RPMI8226 (cell line): ENCODE data around the gene LOXL4.

ENCODE experiments used
- DNase-seq: peaks from one replicate; pipeline ENCODE4 v3.0.0-alpha.2; 2015

The LOXL4 gene

DNA sequence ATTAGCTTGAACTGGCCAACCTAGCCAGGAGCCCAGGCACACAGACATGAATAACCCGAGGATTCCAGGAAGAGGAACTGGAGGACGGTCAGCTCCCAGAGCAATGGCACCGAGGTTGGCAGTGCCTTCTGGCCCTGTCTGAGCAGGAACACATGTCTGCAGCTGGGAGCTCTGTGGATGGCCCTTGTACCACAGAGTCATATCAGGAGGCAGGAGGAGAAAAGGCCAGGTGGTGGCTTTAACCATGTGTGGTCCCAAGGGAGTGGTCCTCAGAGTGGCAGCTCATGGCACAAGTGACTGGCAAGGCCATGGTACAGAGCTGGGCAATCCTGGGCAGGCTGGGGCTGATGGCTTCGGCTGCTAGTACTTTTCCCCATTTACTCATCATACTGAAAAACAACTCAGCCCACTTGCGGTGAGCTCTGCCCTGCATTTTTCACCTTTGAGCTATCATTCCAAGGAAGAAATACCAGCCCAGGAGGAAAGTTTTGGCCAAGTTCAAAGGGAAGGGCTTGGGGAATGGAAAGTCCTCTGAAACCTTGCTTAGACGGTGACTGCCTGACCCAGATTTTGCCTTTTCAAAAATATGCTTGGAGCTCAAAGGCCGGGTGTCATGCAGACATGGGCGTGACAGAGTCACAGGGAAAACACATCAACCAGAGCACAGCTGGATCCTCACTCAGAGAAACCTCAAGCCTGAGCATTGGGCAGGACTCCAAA, 25.7 kb upstream of the LOXL4 start:
- peak; percentile 51 for DNase-seq

DNA sequence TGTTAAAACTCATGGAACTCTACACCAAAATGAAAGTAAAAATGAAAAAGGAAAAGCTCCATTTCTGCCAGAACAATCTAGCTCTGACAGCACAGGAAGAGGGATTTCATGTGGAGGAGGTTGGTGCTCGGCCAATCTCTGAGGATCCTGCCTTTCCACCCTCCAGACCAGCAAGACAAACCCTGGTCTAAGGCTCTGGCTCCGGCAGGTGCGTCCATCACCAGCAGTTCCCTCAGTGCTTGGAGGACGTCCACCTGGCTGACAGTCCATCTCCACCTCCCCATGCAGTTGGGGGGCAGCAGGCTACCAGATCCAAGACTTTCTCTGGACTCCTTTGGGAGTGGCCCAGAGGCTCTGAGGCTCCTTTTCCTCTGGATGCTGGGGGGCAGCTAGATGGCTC, 25.0 kb upstream of the LOXL4 start:
- DNase-seq: no peak

- no peak for DNase-seq
Measured at GRCh38 chr10:98289802-98290209, 21.8 kb upstream of the LOXL4 start.

DNA sequence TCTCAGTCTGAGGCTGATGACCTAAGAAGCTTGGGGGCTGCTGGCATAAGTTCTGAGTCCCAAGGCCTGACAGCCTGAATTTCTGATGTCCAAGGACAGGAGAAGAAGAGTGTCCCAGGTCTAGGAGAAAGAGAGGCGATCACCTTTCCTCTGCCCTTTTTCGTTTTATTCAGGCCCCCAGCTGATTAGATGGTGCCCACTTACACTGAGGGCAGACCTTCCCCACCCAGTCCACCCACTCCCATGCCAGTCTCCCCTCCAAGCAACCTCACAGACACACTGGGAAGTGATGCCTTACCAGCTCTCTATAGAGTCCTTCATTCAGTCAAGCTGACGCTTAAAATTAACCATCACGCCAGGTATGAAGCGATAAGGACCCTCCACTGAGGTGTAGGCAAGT, 19.3 kb upstream of the LOXL4 start:
- no peak for DNase-seq

DNA sequence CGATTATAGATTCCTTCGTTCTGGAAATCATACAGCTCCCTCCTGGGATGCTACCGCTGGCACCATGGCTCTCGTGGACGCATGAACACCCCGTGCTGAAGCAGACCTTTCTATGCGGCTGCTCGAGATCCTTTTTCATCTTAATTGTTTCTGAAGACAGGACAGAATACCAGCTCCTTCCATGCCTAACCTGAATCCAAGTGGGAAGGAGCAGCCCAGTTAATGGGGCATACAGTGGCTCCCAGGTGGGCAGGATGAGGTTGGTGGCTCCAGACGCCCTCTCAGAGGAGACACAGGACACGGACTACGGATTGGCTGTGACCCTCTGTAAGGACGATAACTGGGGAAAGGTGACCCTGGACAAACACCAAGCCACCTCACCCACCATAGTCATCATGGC, 18.4 kb upstream of the LOXL4 start:
- no peak for DNase-seq

DNA sequence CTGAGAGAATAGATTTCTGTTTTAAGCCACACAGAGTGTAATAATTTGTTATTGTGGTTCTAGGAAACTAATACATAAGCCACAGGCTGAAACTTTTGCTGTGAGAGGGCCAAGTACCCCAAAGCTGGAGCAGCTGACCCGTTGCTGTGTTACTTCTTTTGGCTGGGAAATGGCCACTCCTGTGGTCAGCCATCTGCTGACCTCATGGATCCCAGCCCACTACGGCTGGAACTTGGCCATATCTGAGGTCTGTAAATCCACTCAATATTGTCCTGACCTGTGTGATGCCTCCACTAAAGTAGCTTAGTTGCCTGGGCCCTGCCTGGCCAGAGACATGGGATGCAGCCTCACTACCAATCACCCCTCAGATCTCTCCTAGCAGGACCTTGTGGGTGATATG, 17.4 kb upstream of the LOXL4 start:
- DNase-seq: no peak

DNA sequence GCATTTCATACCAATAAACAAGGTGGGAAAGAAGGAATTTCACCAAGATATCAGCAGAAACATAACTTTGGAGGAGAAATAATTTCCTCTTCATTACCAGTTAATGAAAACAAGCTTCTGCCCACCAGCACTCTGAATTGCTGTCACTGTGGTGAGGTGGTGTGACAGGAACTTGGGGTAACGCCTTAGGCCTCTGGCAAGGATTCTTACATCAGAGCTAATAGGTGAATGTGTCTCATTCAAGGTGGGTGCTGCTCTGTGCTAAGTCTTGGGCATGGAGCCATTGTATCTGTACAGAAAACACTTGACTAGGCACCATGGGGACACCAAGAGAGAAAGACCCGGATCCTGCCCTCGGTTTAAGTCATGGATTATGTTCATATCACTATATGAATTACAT, 8.3 kb upstream of the LOXL4 start:
- no peak for DNase-seq

GRCh38 chr10:98274562-98274961, 6.6 kb upstream of the LOXL4 start:
- DNase-seq: no peak

GRCh38 chr10:98273057-98273850, 5.3 kb upstream of the LOXL4 start:
- DNase-seq: no peak

GRCh38 chr10:98272656-98273055, 4.7 kb upstream of the LOXL4 start:
- no peak for DNase-seq

GRCh38 chr10:98272245-98272644, 4.3 kb upstream of the LOXL4 start:
- no peak for DNase-seq

- DNase-seq: no peak
Measured at GRCh38 chr10:98270786-98271185, 2.8 kb upstream of the LOXL4 start.

DNA sequence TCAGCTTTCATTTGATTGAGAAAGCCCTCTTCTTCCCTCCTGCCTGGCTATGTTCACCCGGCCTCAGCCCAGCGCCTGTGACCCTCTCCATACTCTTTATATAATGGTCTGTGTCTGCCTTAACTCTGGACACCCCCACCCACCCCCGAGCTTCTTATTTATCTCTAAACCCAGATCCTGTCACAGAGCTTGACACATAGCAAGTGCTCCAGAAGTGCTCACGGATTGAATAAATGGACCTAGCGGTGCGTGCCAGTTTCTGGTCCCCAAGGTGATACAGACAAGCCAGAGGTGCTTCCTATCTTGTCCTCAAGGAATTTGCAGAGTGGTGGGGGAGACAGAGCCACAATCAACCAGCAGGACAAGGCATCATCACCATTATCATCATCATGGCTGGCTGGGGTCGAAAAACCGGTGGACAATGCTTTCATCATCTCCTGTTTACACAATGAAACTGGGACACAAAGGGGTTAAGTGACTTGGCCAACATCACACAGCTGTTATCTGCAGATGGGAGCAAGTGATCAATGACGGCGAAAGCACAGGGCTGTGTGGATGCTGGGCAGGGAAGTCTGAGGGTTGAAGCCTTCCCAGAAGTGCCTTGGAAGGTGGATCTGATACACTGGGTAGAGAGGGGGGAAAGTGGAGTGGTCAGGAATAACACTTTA, 2.2 kb upstream of the LOXL4 start:
- DNase-seq: no peak

- no peak for DNase-seq
Measured at GRCh38 chr10:98269435-98269912, 1.5 kb upstream of the LOXL4 start.

- DNase-seq: peak; percentile 3
Measured at GRCh38 chr10:98268694-98269431, 869 bp upstream of the LOXL4 start.

DNA sequence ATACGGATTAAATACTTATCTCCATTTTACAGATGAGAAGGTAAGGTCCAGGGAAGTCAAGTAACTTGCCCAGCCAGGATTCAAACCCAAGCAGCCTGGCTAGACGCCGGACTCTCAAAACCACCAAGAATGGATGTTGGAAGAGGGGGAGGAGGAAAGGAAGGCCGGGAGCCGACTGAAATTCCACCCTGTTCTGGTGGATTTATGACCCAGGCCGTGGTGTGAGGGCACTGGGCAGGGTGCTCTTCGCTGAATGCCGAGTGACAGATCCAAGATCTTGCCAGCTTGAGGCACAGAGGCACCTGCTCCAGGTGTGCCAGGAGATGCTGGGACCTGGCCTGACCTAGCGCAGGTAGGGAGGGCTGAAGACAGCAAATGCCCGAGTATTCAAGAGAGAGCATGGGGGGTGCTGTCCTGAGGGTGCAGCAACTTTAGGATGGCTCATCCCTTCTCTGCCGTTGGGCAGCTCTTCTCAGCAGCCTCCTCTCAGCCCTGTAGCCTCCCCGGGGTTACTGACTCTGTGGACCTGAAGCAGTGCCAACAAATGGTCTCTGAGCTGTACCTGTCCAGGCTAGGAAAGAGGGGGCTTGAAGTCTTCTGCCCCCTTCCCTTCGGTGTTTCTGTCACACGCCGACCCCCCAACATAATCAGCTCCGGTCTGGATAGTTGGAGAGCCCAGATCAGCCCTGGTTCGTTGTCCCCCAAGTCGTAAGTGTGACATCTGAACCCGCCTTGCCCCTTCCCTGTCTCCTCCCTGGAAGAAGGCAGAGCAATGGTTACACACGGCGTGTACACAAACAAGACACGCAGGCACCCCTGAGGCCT, 713 bp downstream of the LOXL4 start:
- no peak for DNase-seq

DNA sequence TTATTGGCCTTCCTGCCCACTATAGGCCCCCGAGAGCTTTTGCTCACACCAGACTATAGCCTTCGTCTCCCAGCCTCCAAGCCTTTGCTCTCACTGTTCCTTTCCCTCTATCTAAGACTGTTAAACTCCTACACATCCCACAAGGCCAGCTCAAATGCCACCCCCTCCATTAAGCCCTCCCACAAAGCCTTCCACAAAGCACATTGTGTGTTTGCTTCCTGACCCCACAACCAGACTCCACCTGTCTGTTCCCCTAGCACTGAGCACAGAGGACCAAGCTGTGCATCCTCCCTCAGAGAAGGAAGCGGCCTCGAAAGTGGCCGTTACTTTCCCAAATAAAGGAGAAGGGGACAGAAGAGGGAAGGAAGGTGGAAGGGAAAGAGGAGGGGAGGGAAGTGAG, 1.3 kb downstream of the LOXL4 start:
- DNase-seq: no peak

DNA sequence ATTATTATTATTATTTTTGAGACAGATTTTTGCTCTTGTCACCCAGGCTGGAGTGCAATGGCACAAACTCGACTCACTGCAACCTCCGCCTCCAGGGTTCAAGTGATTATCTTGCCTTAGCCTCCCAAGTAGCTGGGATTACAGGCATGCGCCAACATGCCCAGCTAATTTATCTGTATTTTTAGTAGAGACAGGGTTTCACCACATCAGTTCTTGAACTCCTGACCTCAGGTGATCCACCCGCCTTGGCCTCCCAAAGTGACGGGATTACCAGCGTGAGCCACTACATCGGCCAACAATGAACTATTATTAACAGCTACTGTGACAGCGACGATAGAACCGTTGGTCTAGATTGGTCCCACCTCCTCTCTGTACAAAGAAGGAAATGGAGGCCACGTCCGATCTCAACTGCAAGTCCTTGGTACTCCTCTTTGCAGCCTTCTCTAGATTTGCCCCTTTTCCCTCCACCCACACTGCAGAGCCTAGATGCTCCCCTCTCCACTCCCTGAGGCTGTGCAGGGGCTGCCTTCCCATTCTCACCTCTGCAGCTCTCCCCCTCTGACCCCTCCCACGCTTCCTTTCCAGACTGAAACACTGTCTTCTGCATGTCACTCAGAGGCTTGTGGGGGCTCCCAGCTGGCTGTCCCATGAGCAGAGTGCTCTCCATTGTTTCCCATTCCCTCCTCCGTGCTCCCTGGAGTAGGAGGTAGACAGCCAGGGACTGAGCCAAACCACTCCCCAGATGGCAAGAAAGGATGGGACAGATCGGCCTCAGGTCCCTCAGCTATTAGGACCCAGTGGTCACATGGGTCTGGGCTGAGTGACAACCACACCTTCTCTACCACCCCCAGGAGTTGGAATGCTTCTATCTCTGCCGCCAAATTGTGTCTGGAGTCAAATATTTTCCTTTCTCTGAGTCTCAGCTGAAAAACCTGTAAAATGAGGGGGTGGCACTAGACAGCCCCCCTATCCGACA, 2.3 kb downstream of the LOXL4 start:
- no peak for DNase-seq

DNA sequence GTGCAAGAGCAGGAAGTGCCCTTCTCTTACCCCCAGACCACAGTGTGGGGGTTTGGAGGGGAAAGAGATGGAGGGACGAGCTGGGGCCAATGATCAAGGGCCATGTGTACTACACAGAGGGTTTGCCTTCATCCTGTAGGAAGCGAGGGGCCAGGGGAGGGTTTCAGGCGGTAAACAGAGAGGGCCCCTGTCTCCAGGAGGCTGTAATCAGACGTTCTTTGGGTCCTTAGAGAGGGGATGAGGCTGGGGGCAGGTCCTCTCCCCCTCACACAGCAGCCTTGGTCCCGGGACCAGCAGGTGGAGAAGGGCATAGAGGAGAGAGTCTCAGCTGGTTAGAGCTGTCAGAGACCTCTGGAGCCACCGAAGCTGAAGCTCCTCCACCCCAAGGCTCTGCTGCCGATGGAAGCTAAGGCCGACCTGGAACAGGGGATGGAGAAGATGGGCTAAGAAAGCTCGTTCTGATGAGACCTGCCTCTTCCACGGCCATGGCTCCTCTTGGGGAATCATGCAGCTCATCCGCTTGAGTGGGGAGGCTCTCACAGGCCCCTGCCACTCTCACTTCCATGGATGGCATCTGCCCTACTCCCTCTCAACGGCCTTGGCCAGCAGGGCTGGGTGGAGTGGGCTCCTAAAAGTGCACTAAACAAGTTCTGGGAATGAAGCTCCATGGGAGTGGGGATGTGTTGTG, 3.5 kb downstream of the LOXL4 start:
- DNase-seq: no peak

DNA sequence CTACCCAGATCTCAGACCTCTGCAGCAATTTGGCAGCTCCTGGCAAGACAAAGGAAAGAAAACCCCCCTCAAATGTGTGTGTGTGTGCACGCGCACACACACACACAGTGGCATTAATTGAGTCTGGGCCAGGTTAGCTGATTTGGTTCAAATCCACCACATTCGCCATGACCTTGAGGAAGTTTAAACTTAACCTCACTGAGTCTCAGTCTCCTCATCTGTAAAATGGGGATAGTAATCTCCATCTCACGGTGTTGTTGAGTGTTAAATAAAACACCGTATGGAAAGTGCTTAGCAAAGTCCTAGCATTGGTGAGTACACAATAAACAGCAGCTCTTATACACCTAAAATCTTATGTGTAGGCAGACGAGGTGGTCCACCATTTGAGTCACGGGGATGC, 4.9 kb downstream of the LOXL4 start:
- DNase-seq: no peak
